WTC11 (cell line): ENCODE results near the gene MYOM1. TPM values are rescaled to one million over a fixed set of nuclear protein-coding genes. Genes with fewer than 3 reads are reported as not detected.

Source experiments
- ATAC-seq: fragments of 200-7000 bp; cut with Tn5 transposase; 2 replicates; pipeline ENCODE4 v1.10.0; 2021; ENCODE audit warnings: mild to moderate bottlenecking, moderate library complexity
- CTCF ChIA-PET: fragments of 300-600 bp; sonication (Branson Sonifier 250); formaldehyde crosslinking; loops from one replicate; lab custom pipeline; 2021; ENCODE audit warnings: antibody characterized with exemption; lab: Charles Lee
- POLR2A ChIA-PET: fragments of 350-600 bp; sonication (Branson Sonifier 250); formaldehyde crosslinking; loops from one replicate; lab custom pipeline; 2021; ENCODE audit warnings: antibody characterized with exemption; lab: Charles Lee
- DNase-seq: peaks from one replicate; pipeline ENCODE4 v3.0.0; 2021; ENCODE audit warnings: low spot score
- H3K27ac Mint-ChIP-seq: 2 replicates; pipeline ENCODE4 v1.8.0; 2021; ENCODE audit warnings: mixed read lengths
- H3K27me3 Mint-ChIP-seq: 2 replicates; pipeline ENCODE4 v1.8.0; 2021; ENCODE audit warnings: low read depth, mild to moderate bottlenecking, moderate library complexity, mixed read lengths
- H3K36me3 Mint-ChIP-seq: 2 replicates; pipeline ENCODE4 v1.8.0; 2021; ENCODE audit warnings: mixed read lengths
- H3K4me1 Mint-ChIP-seq: 2 replicates; pipeline ENCODE4 v1.8.0; 2022; ENCODE audit warnings: mixed read lengths
- H3K4me3 Mint-ChIP-seq: 2 replicates; pipeline ENCODE4 v1.8.0; 2021; ENCODE audit warnings: mild to moderate bottlenecking, moderate library complexity, mixed read lengths
- H3K9me3 Mint-ChIP-seq: 2 replicates; pipeline ENCODE4 v1.8.0; 2021; ENCODE audit warnings: mixed read lengths
- ETV6 ChIP-seq: sonication (generic); formaldehyde crosslinking; IDR thresholded peaks from 2 replicates; pipeline ENCODE4 v1.8.1; 2022; ENCODE audit warnings: mild to moderate bottlenecking, missing genetic modification reagents
- GABPB1 ChIP-seq: sonication (generic); formaldehyde crosslinking; IDR thresholded peaks from 2 replicates; pipeline ENCODE4 v1.8.1; 2023; ENCODE audit warnings: mild to moderate bottlenecking, missing genetic modification reagents
- GTF2I ChIP-seq: fragments of 250-450 bp; sonication (Bioruptor Pico); conservative IDR thresholded peaks from 2 replicates; pipeline ENCODE4 v1.4.0; 2021; ENCODE audit warnings: mild to moderate bottlenecking
- NR1H2 ChIP-seq: sonication (generic); formaldehyde crosslinking; IDR thresholded peaks from 2 replicates; pipeline ENCODE4 v1.9.0; 2021; ENCODE audit warnings: mild to moderate bottlenecking, moderate library complexity, missing genetic modification reagents
- PRRX2 ChIP-seq: fragments of 250-450 bp; sonication (Bioruptor Pico); IDR thresholded peaks from 2 replicates; pipeline ENCODE4 v1.8.0; 2021; ENCODE audit warnings: mild to moderate bottlenecking
- RORB ChIP-seq: fragments of 250-450 bp; sonication (Bioruptor Pico); IDR thresholded peaks from 2 replicates; pipeline ENCODE4 v1.9.0; 2021; ENCODE audit warnings: mild to moderate bottlenecking
- TCF7 ChIP-seq: sonication (generic); formaldehyde crosslinking; IDR thresholded peaks from 2 replicates; pipeline ENCODE4 v1.8.0; 2022; ENCODE audit warnings: mild to moderate bottlenecking, low read depth, missing genetic modification reagents, moderate library complexity
- TEAD1 ChIP-seq: sonication (generic); formaldehyde crosslinking; IDR thresholded peaks from 2 replicates; pipeline ENCODE4 v1.8.0; 2022; ENCODE audit warnings: mild to moderate bottlenecking, missing genetic modification reagents
- ZNF232 ChIP-seq: sonication (generic); formaldehyde crosslinking; IDR thresholded peaks from 2 replicates; pipeline ENCODE4 v1.8.0; 2022; ENCODE audit warnings: mild to moderate bottlenecking, missing genetic modification reagents
- total RNA-seq: library from RNA; stranded (reverse); gene quantifications from 3 replicates; pipeline ENCODE4 v1.2.3, GENCODE V29; 2021
- TF ChIP-seq, protein P1 (sequence below): fragments of 250-450 bp; sonication (Bioruptor Pico); IDR thresholded peaks from 2 replicates; pipeline ENCODE4 v1.9.0; 2021; ENCODE audit warnings: mild to moderate bottlenecking
- TF ChIP-seq, protein P2 (sequence below): sonication (generic); formaldehyde crosslinking; IDR thresholded peaks from 2 replicates; pipeline ENCODE4 v1.8.1; 2022; ENCODE audit warnings: low read depth, mild to moderate bottlenecking, moderate library complexity, missing genetic modification reagents, borderline replicate concordance
- TF ChIP-seq, protein P3 (sequence below): sonication (generic); formaldehyde crosslinking; IDR thresholded peaks from 2 replicates; pipeline ENCODE4 v1.8.1; 2022; ENCODE audit warnings: missing genetic modification reagents, borderline replicate concordance
- TF ChIP-seq, protein P4 (sequence below): sonication (generic); formaldehyde crosslinking; IDR thresholded peaks from 2 replicates; pipeline ENCODE4 v1.8.1; 2022; ENCODE audit warnings: mild to moderate bottlenecking, missing genetic modification reagents, moderate library complexity, borderline replicate concordance
- TF ChIP-seq, protein P5 (sequence below): sonication (generic); formaldehyde crosslinking; IDR thresholded peaks from 2 replicates; pipeline ENCODE4 v1.8.1; 2023; ENCODE audit warnings: mild to moderate bottlenecking, missing genetic modification reagents, borderline replicate concordance

MYOM1 gene
- total RNA-seq, 1 experiment from 2014 or later = 0.35 TPM

DNA sequence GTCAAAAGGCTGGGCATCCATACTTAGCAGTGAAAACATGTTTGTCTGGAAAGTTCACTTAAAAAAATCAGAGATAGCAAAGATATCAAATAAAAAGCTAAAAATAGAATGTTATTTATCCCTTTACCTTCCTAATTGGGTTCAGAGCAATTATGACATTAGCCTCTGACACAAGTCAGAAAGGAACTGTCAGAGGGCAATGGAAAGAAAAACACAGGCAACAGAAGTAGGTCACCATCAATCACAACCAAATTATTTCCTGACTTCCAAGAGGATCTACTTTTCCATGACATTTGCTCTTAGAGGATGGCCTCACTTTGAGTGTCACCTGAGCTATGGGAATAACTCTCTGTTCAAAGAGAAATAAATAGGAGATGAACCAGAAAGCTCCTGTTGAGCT lies 27.5 kb downstream of the MYOM1 start:
- H3K27me3 Mint-ChIP-seq = no peaks in the 10 kb centered on the region
- H3K4me1 Mint-ChIP-seq = no peaks in the 10 kb centered on the region
- DNase-seq (no peak), ATAC-seq (no peak)
- no peaks in the 10 kb centered on the region for H3K9me3 Mint-ChIP-seq
- ChIA-PET CTCF (no interaction called here), POLR2A (no interaction called here)
- no peak overlapping the region for H3K27ac Mint-ChIP-seq
- no peaks in the 10 kb centered on the region for H3K36me3 Mint-ChIP-seq
- no peak overlapping the region for H3K4me3 Mint-ChIP-seq
- TF ChIP-seq TCF7 (CRISPR knock-in tag) (no peak), ZNF232 (CRISPR knock-in tag) (no peak)

DNA sequence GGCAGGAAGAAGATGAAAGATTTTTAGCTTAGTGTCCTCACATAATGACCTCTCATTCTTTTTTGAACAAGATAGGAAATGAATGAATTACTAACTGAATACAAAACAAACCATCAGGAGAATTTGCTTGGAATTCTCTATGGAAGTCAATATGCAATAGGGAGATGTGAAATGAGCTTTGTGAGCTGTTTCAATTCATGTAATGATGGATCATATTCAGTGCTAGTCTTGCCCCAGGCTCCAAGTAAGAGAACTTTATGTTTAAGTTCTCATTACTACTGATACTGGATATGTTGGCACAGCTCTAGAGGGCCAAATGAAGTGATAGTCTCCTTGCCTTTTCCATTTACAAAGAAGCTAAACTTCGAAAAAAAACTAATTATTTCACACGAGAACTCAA lies 29.2 kb downstream of the MYOM1 start:
- Mint-ChIP-seq H3K9me3 (no peaks in the 10 kb centered on the region), H3K4me3 (no peak overlapping the region), H3K4me1 (no peaks in the 10 kb centered on the region), H3K27ac (no peak overlapping the region), H3K36me3 (no peaks in the 10 kb centered on the region), H3K27me3 (no peaks in the 10 kb centered on the region)
- DNase-seq (no peak), ATAC-seq (no peak)
- ChIA-PET POLR2A (no interaction called here), CTCF (no interaction called here)
- TF ChIP-seq TEAD1 (CRISPR knock-in tag) (no peak), NR1H2 (CRISPR knock-in tag) (no peak), PRRX2 (CRISPR knock-in tag) (no peak), GTF2I (CRISPR knock-in tag) (no peak), GABPB1 (CRISPR knock-in tag) (no peak), RORB (no peak)
- TF ChIP-seq, protein P1, sequence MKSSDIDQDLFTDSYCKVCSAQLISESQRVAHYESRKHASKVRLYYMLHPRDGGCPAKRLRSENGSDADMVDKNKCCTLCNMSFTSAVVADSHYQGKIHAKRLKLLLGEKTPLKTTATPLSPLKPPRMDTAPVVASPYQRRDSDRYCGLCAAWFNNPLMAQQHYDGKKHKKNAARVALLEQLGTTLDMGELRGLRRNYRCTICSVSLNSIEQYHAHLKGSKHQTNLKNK (CRISPR knock-in tag) = no peak
- TF ChIP-seq, protein P2, sequence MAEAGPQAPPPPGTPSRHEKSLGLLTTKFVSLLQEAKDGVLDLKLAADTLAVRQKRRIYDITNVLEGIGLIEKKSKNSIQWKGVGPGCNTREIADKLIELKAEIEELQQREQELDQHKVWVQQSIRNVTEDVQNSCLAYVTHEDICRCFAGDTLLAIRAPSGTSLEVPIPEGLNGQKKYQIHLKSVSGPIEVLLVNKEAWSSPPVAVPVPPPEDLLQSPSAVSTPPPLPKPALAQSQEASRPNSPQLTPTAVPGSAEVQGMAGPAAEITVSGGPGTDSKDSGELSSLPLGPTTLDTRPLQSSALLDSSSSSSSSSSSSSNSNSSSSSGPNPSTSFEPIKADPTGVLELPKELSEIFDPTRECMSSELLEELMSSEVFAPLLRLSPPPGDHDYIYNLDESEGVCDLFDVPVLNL = no peak
- TF ChIP-seq, protein P3, sequence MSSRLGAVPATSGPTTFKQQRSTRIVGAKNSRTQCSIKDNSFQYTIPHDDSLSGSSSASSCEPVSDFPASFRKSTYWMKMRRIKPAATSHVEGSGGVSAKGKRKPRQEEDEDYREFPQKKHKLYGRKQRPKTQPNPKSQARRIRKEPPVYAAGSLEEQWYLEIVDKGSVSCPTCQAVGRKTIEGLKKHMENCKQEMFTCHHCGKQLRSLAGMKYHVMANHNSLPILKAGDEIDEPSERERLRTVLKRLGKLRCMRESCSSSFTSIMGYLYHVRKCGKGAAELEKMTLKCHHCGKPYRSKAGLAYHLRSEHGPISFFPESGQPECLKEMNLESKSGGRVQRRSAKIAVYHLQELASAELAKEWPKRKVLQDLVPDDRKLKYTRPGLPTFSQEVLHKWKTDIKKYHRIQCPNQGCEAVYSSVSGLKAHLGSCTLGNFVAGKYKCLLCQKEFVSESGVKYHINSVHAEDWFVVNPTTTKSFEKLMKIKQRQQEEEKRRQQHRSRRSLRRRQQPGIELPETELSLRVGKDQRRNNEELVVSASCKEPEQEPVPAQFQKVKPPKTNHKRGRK (CRISPR knock-in tag) = no peak

DNA sequence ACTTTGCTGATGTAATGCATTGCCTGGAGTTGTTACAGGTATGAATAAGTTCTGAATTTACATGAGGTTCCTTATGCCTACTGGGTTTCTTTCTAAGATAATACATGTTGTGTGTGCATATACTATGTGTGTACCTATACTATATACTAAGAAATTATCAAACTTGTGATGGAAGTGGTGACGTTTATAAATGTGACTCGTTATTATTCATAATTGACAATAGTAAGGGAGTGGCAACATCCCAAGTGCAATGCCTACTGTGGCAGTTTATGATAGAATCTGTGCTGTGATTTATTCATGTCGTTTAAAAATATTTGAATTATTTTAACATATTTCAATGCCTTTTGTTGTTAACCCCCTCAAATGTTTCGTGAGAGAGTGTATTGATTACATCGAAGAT lies 29.9 kb downstream of the MYOM1 start:
- DNase-seq (no peak), ATAC-seq (no peak)
- TF ChIP-seq ETV6 (CRISPR knock-in tag) = no peak
- TF ChIP-seq, protein P4, sequence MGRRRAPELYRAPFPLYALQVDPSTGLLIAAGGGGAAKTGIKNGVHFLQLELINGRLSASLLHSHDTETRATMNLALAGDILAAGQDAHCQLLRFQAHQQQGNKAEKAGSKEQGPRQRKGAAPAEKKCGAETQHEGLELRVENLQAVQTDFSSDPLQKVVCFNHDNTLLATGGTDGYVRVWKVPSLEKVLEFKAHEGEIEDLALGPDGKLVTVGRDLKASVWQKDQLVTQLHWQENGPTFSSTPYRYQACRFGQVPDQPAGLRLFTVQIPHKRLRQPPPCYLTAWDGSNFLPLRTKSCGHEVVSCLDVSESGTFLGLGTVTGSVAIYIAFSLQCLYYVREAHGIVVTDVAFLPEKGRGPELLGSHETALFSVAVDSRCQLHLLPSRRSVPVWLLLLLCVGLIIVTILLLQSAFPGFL (CRISPR knock-in tag) = no peak
- POLR2A ChIA-PET = no interaction called here
- CTCF ChIA-PET = interaction anchor here (1.1 kb wide), 1 partner anchor 38 kb away, joined by 3 read pairs; no protein-coding TSS in a partner anchor
- H3K27me3 Mint-ChIP-seq = no peaks in the 10 kb centered on the region
- H3K27ac Mint-ChIP-seq = no peak overlapping the region
- no peaks in the 10 kb centered on the region for H3K36me3 Mint-ChIP-seq
- H3K9me3 Mint-ChIP-seq = no peaks in the 10 kb centered on the region
- no peak overlapping the region for H3K4me3 Mint-ChIP-seq
- H3K4me1 Mint-ChIP-seq = no peaks in the 10 kb centered on the region

DNA sequence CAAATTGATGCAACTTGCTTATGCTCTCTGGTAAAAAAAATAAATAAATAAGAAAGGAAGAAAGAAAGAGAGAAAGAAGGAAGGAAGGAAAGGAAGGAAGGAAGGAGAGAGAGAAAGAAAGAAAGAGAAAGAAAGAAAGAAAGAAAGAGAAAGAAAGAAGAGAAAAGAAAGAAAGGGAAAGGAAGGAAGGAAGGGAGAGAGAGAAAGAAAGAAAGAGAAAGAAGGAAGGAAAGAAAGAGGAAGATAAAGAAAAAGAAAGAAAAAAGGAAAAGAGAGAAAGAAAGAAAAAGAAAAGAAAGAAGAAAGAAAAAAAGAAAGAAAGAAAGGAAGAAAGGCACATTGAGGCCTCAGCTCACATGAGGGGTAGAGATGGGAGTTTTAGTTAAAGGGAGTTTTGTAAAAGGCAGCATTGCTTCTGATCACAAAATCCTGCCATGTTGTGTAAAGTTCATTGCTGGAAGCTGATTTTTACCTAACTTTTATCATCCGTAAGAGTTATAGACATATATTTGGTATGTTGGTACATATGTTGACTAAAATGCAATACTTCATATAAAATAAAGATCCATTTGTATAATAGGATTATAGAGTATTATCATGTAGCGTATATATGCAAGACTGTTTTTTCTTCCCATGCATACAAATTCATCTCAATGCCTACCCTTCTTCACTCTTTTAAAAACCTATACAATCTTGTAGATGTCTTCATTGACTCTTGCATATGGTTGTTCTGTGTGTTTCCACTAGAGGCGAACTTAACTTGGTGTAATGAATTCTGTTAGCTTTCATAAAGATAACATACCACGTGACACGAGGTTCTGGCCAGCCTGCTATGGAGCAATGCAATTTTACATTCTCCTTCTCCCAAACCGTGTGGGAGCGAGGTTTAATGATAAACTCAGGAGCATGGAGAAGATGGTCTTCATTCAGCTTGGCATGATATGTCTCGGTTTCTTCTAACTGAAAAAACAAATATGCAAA lies 32.8 kb downstream of the MYOM1 start:
- H3K36me3 Mint-ChIP-seq = no peaks in the 10 kb centered on the region
- TF ChIP-seq, protein P3 (CRISPR knock-in tag) = 0 out of 2 replicates have a peak, but pooled peaks have one; percentile 78
- TF ChIP-seq, protein P5, sequence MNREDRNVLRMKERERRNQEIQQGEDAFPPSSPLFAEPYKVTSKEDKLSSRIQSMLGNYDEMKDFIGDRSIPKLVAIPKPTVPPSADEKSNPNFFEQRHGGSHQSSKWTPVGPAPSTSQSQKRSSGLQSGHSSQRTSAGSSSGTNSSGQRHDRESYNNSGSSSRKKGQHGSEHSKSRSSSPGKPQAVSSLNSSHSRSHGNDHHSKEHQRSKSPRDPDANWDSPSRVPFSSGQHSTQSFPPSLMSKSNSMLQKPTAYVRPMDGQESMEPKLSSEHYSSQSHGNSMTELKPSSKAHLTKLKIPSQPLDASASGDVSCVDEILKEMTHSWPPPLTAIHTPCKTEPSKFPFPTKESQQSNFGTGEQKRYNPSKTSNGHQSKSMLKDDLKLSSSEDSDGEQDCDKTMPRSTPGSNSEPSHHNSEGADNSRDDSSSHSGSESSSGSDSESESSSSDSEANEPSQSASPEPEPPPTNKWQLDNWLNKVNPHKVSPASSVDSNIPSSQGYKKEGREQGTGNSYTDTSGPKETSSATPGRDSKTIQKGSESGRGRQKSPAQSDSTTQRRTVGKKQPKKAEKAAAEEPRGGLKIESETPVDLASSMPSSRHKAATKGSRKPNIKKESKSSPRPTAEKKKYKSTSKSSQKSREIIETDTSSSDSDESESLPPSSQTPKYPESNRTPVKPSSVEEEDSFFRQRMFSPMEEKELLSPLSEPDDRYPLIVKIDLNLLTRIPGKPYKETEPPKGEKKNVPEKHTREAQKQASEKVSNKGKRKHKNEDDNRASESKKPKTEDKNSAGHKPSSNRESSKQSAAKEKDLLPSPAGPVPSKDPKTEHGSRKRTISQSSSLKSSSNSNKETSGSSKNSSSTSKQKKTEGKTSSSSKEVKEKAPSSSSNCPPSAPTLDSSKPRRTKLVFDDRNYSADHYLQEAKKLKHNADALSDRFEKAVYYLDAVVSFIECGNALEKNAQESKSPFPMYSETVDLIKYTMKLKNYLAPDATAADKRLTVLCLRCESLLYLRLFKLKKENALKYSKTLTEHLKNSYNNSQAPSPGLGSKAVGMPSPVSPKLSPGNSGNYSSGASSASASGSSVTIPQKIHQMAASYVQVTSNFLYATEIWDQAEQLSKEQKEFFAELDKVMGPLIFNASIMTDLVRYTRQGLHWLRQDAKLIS (CRISPR knock-in tag) = no peak
- H3K4me1 Mint-ChIP-seq = no peaks in the 10 kb centered on the region
- ATAC-seq (no peak), DNase-seq (no peak)
- no peak overlapping the region for H3K27ac Mint-ChIP-seq
- H3K4me3 Mint-ChIP-seq = no peak overlapping the region
- CTCF ChIA-PET = no interaction called here
- H3K9me3 Mint-ChIP-seq = no peaks in the 10 kb centered on the region
- no peaks in the 10 kb centered on the region for H3K27me3 Mint-ChIP-seq
- POLR2A ChIA-PET = interaction anchor here (0.7 kb wide), 1 partner anchor 100 kb away, joined by 3 read pairs; no protein-coding TSS in a partner anchor
